Neural cell (in vitro differentiated cells): ENCODE results near the gene ZNF747.

ENCODE experiments used
- EZH2 ChIP-seq: fragments of 200-600, 300-800 bp; shearing (Covaris generic), sonication (generic); IDR thresholded peaks from 2 replicates; pipeline ENCODE4 v1.6.1; 2014; ENCODE audit warnings: antibody characterized with exemption, low read length, borderline replicate concordance, mild to moderate bottlenecking; ENCODE audit not compliant: insufficient read depth, poor library complexity, severe bottlenecking
- POLR2AphosphoS5 ChIP-seq: IDR thresholded peaks from 2 replicates; pipeline ENCODE4 v1.6.1; 2012
- RAD21 ChIP-seq: fragments of 450-650 bp; conservative IDR thresholded peaks from 2 replicates; pipeline ENCODE4 v1.6.1; 2014; ENCODE audit warnings: antibody characterized with exemption, mild to moderate bottlenecking, moderate library complexity
- SMC3 ChIP-seq: fragments of 450-650 bp; conservative IDR thresholded peaks from 2 replicates; pipeline ENCODE4 v1.6.1; 2014; ENCODE audit warnings: antibody characterized with exemption, mild to moderate bottlenecking, moderate library complexity; ENCODE audit not compliant: poor library complexity
- TF ChIP-seq, protein P1 (sequence below): fragments of 450-650 bp; IDR thresholded peaks from 2 replicates; pipeline ENCODE4 v1.5.1; 2014; ENCODE audit warnings: antibody characterized with exemption, mild to moderate bottlenecking, moderate library complexity; ENCODE audit not compliant: poor library complexity, severe bottlenecking

DNA sequence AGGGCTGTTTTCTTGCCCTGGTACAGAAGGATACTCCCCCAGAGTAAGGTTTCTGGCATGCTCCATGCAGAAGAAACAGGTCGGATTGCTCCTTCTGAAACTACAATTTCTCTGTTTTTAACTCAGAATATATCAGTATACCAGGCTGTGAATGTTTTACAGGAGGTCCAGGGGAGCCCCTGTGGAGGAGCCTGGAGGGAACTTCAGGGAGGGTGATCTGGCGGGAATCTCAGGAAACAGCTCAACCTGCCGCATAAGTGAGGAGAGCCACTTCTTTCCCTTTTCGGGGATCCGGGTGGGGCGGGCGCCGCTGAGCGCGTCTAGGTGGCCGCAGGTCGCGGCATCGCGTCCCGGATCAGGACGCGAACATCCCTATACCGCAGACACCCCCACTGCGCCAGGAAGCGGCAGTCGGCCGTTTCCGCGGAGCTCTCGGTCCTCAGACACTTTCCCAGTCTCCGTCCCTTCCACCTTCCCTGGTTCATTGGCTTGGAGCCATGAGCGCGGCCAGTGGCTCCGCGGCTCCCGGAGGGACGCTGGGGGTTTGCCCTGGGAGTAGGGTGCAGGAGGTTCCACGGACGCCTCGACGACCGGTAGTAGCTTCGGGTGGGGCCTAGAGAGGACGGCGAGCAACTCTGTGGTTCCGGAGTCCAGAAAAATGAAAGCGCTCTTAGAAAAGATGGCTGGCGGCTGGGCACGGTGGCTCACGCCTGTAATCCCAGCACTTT is 26.6 kb upstream of the ZNF747 start:
- TF ChIP-seq, protein P1, sequence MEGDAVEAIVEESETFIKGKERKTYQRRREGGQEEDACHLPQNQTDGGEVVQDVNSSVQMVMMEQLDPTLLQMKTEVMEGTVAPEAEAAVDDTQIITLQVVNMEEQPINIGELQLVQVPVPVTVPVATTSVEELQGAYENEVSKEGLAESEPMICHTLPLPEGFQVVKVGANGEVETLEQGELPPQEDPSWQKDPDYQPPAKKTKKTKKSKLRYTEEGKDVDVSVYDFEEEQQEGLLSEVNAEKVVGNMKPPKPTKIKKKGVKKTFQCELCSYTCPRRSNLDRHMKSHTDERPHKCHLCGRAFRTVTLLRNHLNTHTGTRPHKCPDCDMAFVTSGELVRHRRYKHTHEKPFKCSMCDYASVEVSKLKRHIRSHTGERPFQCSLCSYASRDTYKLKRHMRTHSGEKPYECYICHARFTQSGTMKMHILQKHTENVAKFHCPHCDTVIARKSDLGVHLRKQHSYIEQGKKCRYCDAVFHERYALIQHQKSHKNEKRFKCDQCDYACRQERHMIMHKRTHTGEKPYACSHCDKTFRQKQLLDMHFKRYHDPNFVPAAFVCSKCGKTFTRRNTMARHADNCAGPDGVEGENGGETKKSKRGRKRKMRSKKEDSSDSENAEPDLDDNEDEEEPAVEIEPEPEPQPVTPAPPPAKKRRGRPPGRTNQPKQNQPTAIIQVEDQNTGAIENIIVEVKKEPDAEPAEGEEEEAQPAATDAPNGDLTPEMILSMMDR: no peak
- TF ChIP-seq POLR2AphosphoS5: no peak
- TF ChIP-seq RAD21: no peak
- TF ChIP-seq EZH2: no peak
- no peak for TF ChIP-seq SMC3
